Measurements from ENCODE around the gene ADGRE2. TPM values are rescaled to one million over a fixed set of nuclear protein-coding genes. Genes with fewer than 3 reads are reported as not detected.
"Not testable (repeated sequence)": the region's sequence is repeated elsewhere in the genome, so short reads cannot be mapped to it uniquely, and the experiment has no call there.

The ADGRE2 gene
- polyA plus RNA-seq, 3 donors from 2014 or later = 0.17 to 0.32 TPM; not detected in 1

- H3K9me3 Mint-ChIP-seq; H3K27me3 Mint-ChIP-seq (ENCODE audit: low read depth in 3 of 3); H3K36me3 Mint-ChIP-seq; DNase-seq: not testable (repeated sequence)
- H3K4me1 Mint-ChIP-seq = peaks cover 18 to 30% of the 10 kb centered on the region in 2 donors
- H3K4me3 Mint-ChIP-seq = peak overlapping the region in 3 of 5 donors; percentile 31 to 58 (median 55)
- H3K27ac Mint-ChIP-seq = peak overlapping the region in 4 of 6 donors; percentile 12 to 56 (median 50)
Measured at GRCh38 chr19:14785102-14785793, 6.9 kb upstream of the ADGRE2 start.

GRCh38 chr19:14784730-14785101 lies 6.4 kb upstream of the ADGRE2 start:
- Mint-ChIP-seq H3K4me3 (peak overlapping the region in 3 of 5 donors; percentile 27 to 48 (median 29)), H3K27ac (peak overlapping the region in 4 of 6 donors; percentile 18 to 54 (median 42)), H3K4me1 (peaks cover 18 to 30% of the 10 kb centered on the region in 2 donors)
- H3K9me3 Mint-ChIP-seq; DNase-seq; H3K36me3 Mint-ChIP-seq; H3K27me3 Mint-ChIP-seq (ENCODE audit: low read depth in 3 of 3): not testable (repeated sequence)

GRCh38 chr19:14783410-14783998 lies 5.1 kb upstream of the ADGRE2 start:
- H3K4me1 Mint-ChIP-seq = peaks cover 18 to 30% of the 10 kb centered on the region in 2 donors
- not testable (repeated sequence) for H3K4me3 Mint-ChIP-seq; H3K27ac Mint-ChIP-seq; H3K27me3 Mint-ChIP-seq (ENCODE audit: low read depth in 3 of 3); H3K36me3 Mint-ChIP-seq; DNase-seq; H3K9me3 Mint-ChIP-seq

- no peak for DNase-seq
- H3K27ac Mint-ChIP-seq = no peak overlapping the region
- H3K27me3 Mint-ChIP-seq (ENCODE audit: low read depth in 3 of 3) = peaks cover 0 to 12% (median 11%) of the 10 kb centered on the region in 3 donors
- peaks cover 16 to 30% of the 10 kb centered on the region in 2 donors for H3K4me1 Mint-ChIP-seq
- no peaks in the 10 kb centered on the region for H3K9me3 Mint-ChIP-seq
- no peaks in the 10 kb centered on the region for H3K36me3 Mint-ChIP-seq
- no peak overlapping the region for H3K4me3 Mint-ChIP-seq
Measured at GRCh38 chr19:14782626-14783409, 4.5 kb upstream of the ADGRE2 start.

- peaks cover 3 to 17% (median 15%) of the 10 kb centered on the region in 3 donors for H3K27me3 Mint-ChIP-seq (ENCODE audit: low read depth in 3 of 3)
- DNase-seq, H3K36me3 Mint-ChIP-seq, H3K27ac Mint-ChIP-seq, H3K9me3 Mint-ChIP-seq, H3K4me3 Mint-ChIP-seq: not testable (repeated sequence)
- peaks cover 19 to 23% of the 10 kb centered on the region in 2 donors for H3K4me1 Mint-ChIP-seq
Measured at GRCh38 chr19:14781713-14782536, 3.6 kb upstream of the ADGRE2 start.

- H3K27ac Mint-ChIP-seq, H3K9me3 Mint-ChIP-seq, H3K4me3 Mint-ChIP-seq, DNase-seq, H3K36me3 Mint-ChIP-seq: not testable (repeated sequence)
- peaks cover 17 to 18% of the 10 kb centered on the region in 2 donors for H3K4me1 Mint-ChIP-seq
- peaks cover 7 to 23% (median 19%) of the 10 kb centered on the region in 3 donors for H3K27me3 Mint-ChIP-seq (ENCODE audit: low read depth in 3 of 3)
Measured at GRCh38 chr19:14780622-14781225, 2.4 kb upstream of the ADGRE2 start.

GRCh38 chr19:14779151-14779550 lies 791 bp upstream of the ADGRE2 start:
- Mint-ChIP-seq H3K4me3 (no peak overlapping the region), H3K9me3 (no peaks in the 10 kb centered on the region), H3K27ac (no peak overlapping the region), H3K4me1 (peaks cover 6 to 10% of the 10 kb centered on the region in 2 donors), H3K27me3 (ENCODE audit: low read depth in 3 of 3) (peaks cover 7 to 20% (median 17%) of the 10 kb centered on the region in 3 donors), H3K36me3 (no peaks in the 10 kb centered on the region)
- DNase-seq = no peak

GRCh38 chr19:14777645-14778044 lies 715 bp downstream of the ADGRE2 start:
- H3K4me3 Mint-ChIP-seq = peak overlapping the region in 1 of 5 donors; percentile 48
- H3K36me3 Mint-ChIP-seq, H3K4me1 Mint-ChIP-seq, H3K9me3 Mint-ChIP-seq, H3K27ac Mint-ChIP-seq, DNase-seq: not testable (repeated sequence)
- peaks cover 7 to 17% (median 17%) of the 10 kb centered on the region in 3 donors for H3K27me3 Mint-ChIP-seq (ENCODE audit: low read depth in 3 of 3)

GRCh38 chr19:14775869-14776586 lies 2.3 kb downstream of the ADGRE2 start:
- Mint-ChIP-seq H3K4me3 (peak overlapping the region in 4 of 5 donors; percentile 26 to 72 (median 40)), H3K27ac (peak overlapping the region in 1 of 6 donors; percentile 18), H3K9me3 (no peaks in the 10 kb centered on the region), H3K27me3 (ENCODE audit: low read depth in 3 of 3) (peaks cover 7 to 19% (median 17%) of the 10 kb centered on the region in 3 donors), H3K4me1 (peaks cover 6 to 10% of the 10 kb centered on the region in 2 donors), H3K36me3 (no peaks in the 10 kb centered on the region)
- DNase-seq = no peak

GRCh38 chr19:14775326-14775725 lies 3.0 kb downstream of the ADGRE2 start:
- H3K4me1 Mint-ChIP-seq, H3K36me3 Mint-ChIP-seq, DNase-seq, H3K27ac Mint-ChIP-seq, H3K9me3 Mint-ChIP-seq: not testable (repeated sequence)
- peak overlapping the region in 2 of 5 donors; percentile 6 to 58 for H3K4me3 Mint-ChIP-seq
- peaks cover 7 to 18% (median 17%) of the 10 kb centered on the region in 3 donors for H3K27me3 Mint-ChIP-seq (ENCODE audit: low read depth in 3 of 3)

- H3K4me1 Mint-ChIP-seq = peaks cover 6 to 10% of the 10 kb centered on the region in 2 donors
- H3K27me3 Mint-ChIP-seq (ENCODE audit: low read depth in 3 of 3) = peaks cover 7 to 18% (median 17%) of the 10 kb centered on the region in 3 donors
- H3K9me3 Mint-ChIP-seq = no peaks in the 10 kb centered on the region
- no peaks in the 10 kb centered on the region for H3K36me3 Mint-ChIP-seq
- no peak for DNase-seq
- H3K4me3 Mint-ChIP-seq = no peak overlapping the region
- H3K27ac Mint-ChIP-seq = no peak overlapping the region
Measured at GRCh38 chr19:14774373-14774772, 4.0 kb downstream of the ADGRE2 start.

- peaks cover 7 to 18% (median 17%) of the 10 kb centered on the region in 3 donors for H3K27me3 Mint-ChIP-seq (ENCODE audit: low read depth in 3 of 3)
- H3K4me3 Mint-ChIP-seq, H3K4me1 Mint-ChIP-seq, DNase-seq, H3K36me3 Mint-ChIP-seq, H3K9me3 Mint-ChIP-seq, H3K27ac Mint-ChIP-seq: not testable (repeated sequence)
Measured at GRCh38 chr19:14773722-14774121, 4.6 kb downstream of the ADGRE2 start.

Measured in immature natural killer cell (primary cell).